GM23338 (cell line): Measurements from ENCODE around the gene DPF1.

Source experiments
- CREB1 ChIP-seq: fragments of 250-450 bp; sonication (Bioruptor Pico); IDR thresholded peaks from 2 replicates; pipeline ENCODE4 v1.5.0; 2020; ENCODE audit warnings: low read depth, mild to moderate bottlenecking, moderate library complexity
- POLR2AphosphoS5 ChIP-seq: IDR thresholded peaks from 2 replicates; pipeline ENCODE4 v1.6.1; 2016; ENCODE audit warnings: antibody characterized with exemption, low read depth
- TF ChIP-seq, protein P1 (sequence below), 2 experiments: fragments of 200-600 bp in 1 of 2; sonication (generic) in 1 of 2; conservative IDR thresholded peaks; 2 replicates each; pipeline versions ENCODE4 v1.5.1 to v1.6.1; 2016 to 2017; ENCODE audit warnings: antibody characterized with exemption in 2 of 2, low read depth in 2 of 2, mild to moderate bottlenecking in 2 of 2, moderate library complexity in 1 of 2

DNA sequence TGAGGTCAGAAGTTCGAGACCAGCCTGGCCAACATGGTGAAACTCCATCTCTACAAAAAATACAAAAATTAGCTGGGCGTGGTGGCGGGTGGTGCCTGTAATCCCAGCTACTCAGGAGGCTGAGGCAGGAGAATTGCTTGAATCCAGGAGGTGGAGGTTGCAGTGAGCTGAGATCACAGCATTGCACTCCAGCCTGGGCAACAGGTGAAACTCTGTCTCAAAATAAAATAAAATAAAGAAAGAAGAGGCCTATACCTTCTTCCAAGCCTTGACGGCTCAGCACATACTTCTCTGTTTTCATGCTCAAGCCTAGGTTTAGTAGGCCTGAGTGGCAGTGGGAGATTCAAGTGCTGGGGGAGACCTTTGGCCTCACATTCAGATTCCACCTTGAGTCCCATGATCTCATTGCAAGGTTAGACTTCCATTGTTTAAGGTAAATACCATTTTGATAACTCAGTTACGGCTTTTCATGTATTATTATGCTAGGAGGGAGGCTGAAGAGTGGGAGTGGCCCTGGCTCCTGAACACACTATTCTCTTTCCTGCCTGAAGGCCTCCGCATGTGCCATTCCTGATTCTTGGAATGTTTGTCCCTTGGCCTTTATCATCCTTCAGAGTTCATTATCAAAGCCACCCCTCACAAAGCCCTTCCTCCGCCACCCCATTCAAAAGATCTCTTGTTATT is 38.7 kb upstream of the DPF1 start:
- TF ChIP-seq, protein P1, sequence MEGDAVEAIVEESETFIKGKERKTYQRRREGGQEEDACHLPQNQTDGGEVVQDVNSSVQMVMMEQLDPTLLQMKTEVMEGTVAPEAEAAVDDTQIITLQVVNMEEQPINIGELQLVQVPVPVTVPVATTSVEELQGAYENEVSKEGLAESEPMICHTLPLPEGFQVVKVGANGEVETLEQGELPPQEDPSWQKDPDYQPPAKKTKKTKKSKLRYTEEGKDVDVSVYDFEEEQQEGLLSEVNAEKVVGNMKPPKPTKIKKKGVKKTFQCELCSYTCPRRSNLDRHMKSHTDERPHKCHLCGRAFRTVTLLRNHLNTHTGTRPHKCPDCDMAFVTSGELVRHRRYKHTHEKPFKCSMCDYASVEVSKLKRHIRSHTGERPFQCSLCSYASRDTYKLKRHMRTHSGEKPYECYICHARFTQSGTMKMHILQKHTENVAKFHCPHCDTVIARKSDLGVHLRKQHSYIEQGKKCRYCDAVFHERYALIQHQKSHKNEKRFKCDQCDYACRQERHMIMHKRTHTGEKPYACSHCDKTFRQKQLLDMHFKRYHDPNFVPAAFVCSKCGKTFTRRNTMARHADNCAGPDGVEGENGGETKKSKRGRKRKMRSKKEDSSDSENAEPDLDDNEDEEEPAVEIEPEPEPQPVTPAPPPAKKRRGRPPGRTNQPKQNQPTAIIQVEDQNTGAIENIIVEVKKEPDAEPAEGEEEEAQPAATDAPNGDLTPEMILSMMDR (conservative IDR thresholded peaks at IDR 0.05; ENCODE audit: low read depth in 2 of 2) = no peak
- TF ChIP-seq CREB1 (no peak), POLR2AphosphoS5 (no peak)
